Vagina (tissue), 2 donors: ENCODE data around the gene MFAP2.

Source experiments
- POLR2A ChIP-seq, 2 donors: fragments of 450-650 bp; IDR thresholded peaks; one replicate each; pipeline ENCODE4 v1.6.1; 2017; ENCODE audit warnings: antibody characterized with exemption in 2 of 2, mild to moderate bottlenecking in 2 of 2, moderate library complexity in 2 of 2
- TF ChIP-seq, protein P1 (sequence below), 3 experiments: fragments of 450-650 bp in 2 of 3; fragments of 200-600 bp in 1 of 3; sonication (generic) in 1 of 3; IDR thresholded peaks; one replicate each; pipeline ENCODE4 v1.5.1; 2017 to 2019; ENCODE audit warnings: antibody characterized with exemption in 3 of 3, mild to moderate bottlenecking in 2 of 3, moderate library complexity in 2 of 3

DNA sequence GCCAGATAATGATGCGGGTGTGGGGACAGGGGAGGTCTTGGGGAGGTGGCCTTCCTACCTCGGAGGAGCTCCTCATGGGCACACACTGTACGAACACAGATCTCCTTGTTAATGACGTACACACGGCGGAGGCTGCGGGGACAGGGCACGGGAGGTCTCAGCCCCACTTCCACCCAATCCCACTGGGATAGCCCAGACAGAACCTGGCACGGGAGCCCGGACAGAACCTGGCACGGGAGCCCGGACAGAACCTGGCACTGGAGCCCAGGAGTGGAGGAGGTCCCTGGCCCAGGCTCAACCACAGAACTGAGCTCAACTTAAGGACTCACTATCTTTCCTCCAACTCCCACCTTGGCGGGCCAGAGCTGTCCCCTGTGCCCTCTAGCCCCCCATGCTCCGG is 5.2 kb downstream of the MFAP2 start:
- no peak for TF ChIP-seq POLR2A (IDR thresholded peaks at IDR 0.05)
- TF ChIP-seq, protein P1, sequence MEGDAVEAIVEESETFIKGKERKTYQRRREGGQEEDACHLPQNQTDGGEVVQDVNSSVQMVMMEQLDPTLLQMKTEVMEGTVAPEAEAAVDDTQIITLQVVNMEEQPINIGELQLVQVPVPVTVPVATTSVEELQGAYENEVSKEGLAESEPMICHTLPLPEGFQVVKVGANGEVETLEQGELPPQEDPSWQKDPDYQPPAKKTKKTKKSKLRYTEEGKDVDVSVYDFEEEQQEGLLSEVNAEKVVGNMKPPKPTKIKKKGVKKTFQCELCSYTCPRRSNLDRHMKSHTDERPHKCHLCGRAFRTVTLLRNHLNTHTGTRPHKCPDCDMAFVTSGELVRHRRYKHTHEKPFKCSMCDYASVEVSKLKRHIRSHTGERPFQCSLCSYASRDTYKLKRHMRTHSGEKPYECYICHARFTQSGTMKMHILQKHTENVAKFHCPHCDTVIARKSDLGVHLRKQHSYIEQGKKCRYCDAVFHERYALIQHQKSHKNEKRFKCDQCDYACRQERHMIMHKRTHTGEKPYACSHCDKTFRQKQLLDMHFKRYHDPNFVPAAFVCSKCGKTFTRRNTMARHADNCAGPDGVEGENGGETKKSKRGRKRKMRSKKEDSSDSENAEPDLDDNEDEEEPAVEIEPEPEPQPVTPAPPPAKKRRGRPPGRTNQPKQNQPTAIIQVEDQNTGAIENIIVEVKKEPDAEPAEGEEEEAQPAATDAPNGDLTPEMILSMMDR (IDR thresholded peaks at IDR 0.05) = no peak
